Activated CD4-positive, CD25-positive, alpha-beta regulatory T cell treated with anti-CD3 and anti-CD28 coated beads, Interleukin-2, amount 50 U/mL, for 24 hours (primary cell): ENCODE measurements around the gene RAB3D.
"Not testable (repeated sequence)": the region's sequence is repeated elsewhere in the genome, so short reads cannot be mapped to it uniquely, and the experiment has no call there.

Source experiments
- ATAC-seq, 2 donors: fragments of 150-1000 bp; cut with Tn5 transposase; one replicate each; pipeline ENCODE4 v1.10.0; 2021; ENCODE audit warnings: mild to moderate bottlenecking in 1 of 2, moderate library complexity in 1 of 2

RAB3D gene

GRCh38 chr19:11338121-11338520, 1.3 kb downstream of the RAB3D start:
- ATAC-seq = no peak

- no peak for ATAC-seq
Measured at GRCh38 chr19:11337080-11337479, 2.4 kb downstream of the RAB3D start.

GRCh38 chr19:11335449-11336146, 3.9 kb downstream of the RAB3D start:
- ATAC-seq = no peak

- ATAC-seq = not testable (repeated sequence)
Measured at GRCh38 chr19:11333838-11334237, 5.6 kb downstream of the RAB3D start.

- no peak for ATAC-seq
Measured at GRCh38 chr19:11332822-11333221, 6.6 kb downstream of the RAB3D start.

GRCh38 chr19:11331502-11331901, 8.0 kb downstream of the RAB3D start:
- ATAC-seq = no peak

- ATAC-seq = no peak
Measured at GRCh38 chr19:11330127-11330526, 9.3 kb downstream of the RAB3D start.

- ATAC-seq = no peak
Measured at GRCh38 chr19:11325544-11325943, 13.9 kb downstream of the RAB3D start.

- no peak for ATAC-seq
Measured at GRCh38 chr19:11324748-11325389, 14.6 kb downstream of the RAB3D start.

GRCh38 chr19:11324079-11324661, 15.3 kb downstream of the RAB3D start:
- ATAC-seq = peak; percentile 44 to 73

- no peak for ATAC-seq
Measured at GRCh38 chr19:11323601-11324078, 15.8 kb downstream of the RAB3D start.

GRCh38 chr19:11322269-11323024, 17.0 kb downstream of the RAB3D start:
- ATAC-seq = no peak

- ATAC-seq = no peak
Measured at GRCh38 chr19:11321191-11322126, 18.0 kb downstream of the RAB3D start.

- ATAC-seq = not testable (repeated sequence)
Measured at GRCh38 chr19:11320278-11320995, 19.0 kb downstream of the RAB3D start.

GRCh38 chr19:11306337-11306736, 33.1 kb downstream of the RAB3D start:
- no peak for ATAC-seq

GRCh38 chr19:11304936-11305335, 34.5 kb downstream of the RAB3D start:
- ATAC-seq = no peak

- no peak for ATAC-seq
Measured at GRCh38 chr19:11300811-11301120, 38.7 kb downstream of the RAB3D start.

GRCh38 chr19:11299946-11300810, 39.3 kb downstream of the RAB3D start:
- no peak for ATAC-seq

- ATAC-seq = no peak
Measured at GRCh38 chr19:11296264-11296663, 43.2 kb downstream of the RAB3D start.

- no peak for ATAC-seq
Measured at GRCh38 chr19:11295665-11296245, 43.7 kb downstream of the RAB3D start, which contains the start of gene TSPAN16. Gene TSPAN16 (plus strand): TSS chr19:11296160. CDS start chr19:11296298, 138 bp downstream.
